GM04503 (cell line): ENCODE data around the gene NRAP.

ENCODE experiments used
- DNase-seq: peaks from one replicate; pipeline ENCODE4 v3.0.0-alpha.2; 2012; ENCODE audit warnings: low read depth

NRAP gene

DNA sequence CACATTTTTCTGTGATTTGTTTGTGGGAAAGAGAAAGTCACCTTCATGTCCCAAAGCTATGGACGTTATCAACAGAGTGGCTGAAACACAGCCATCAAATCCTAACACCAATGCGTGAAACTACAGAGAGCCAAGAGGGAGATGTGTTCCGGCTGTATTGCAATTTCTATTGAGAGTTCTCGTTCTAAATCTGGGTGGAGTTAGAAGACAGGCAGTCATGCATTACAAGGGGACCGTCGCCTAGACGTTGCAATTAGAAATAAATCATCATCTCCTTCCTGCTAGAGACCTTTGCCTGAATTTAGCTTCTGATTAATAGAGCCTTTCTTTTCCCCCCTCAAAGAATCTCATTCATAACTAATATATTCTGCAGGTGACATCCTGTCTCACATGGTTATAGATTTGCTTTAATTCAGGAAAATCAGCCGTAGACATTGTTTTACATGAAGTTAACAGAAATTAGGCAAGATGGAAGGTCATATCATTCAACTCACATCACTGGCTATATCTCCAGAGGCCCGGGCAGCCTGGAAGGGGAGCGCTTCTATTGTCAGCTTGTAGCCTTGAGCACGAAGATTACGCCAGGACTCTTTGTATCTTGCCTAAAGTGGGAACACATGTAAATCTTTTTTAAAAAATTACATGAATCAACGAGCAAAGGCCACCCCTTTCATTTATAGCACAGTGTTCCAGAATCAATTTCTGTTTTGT, 58.4 kb downstream of the NRAP start:
- DNase-seq, result no peak

DNA sequence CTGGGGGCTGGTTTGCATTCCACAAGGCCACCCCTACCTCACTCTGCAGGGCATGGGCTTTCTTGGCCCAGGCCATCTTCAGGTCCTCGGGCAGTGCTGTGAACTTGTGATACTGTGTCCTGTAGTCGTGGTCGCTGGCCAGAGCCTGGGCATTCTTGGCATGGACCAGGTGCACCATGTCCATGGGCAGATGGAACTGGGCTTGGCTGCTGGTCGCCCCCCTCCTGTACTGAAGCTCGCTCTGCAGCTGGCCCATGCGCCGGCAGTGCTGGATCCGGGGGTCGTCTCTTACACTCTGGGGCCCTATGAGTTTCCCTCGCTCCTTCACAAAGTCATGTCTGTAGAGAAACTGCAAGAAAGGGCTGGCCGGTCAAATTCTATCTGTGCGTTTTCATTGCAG, 59.3 kb downstream of the NRAP start:
- no peak for DNase-seq

DNA sequence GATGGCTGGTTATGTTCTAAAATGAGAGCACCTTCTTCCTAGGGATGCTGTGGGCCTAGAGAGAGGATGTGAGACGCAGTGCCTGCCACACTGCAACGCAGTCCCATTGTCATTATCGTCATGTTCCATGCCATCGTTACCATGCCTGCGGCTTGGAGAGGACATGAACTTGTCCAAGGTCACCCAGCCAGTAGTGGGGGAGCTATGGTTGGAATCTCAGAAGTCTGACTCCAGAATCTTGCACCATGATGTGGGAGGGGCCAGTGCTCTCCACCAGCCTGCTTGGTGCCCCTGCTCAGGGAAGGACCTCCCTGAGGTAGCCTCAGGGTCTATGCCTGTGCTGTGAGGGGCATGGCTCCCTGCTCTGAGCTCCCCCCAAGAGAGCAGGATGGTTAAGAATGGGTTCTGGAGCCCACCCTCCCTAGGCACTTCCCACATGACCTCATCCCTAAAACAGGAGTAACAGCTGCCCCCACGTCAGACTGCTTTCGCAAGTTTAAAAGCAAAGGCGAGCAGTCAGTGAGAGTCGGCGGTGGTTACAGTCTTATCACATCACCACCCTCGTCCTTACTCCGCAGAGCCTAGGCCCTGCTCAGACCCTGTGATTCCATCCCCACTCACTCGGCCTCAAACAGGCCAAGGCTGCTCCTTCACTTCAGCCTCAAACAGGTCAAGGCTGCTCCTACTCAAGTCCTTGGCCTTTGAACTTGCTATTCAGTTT, 60.6 kb downstream of the NRAP start:
- DNase-seq, result no peak

DNA sequence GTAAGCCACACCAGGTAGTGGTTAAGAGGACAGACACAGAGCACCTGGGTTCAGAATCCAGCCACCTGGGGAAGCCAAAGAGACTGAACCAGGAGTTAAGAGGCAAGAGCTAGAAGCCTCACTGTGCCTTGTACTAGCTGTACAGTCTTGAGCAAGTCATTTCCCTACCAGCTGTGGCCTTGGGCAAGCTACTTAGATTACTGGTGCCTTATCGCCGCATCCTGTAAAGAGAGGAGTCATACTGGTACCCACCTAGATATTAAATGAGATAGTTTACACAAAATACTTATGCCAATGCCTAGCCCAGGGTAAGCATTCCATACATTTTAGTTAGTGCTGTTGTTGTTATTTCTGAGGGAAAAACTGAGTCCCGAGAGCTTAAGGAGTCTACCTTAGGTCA, 63.3 kb downstream of the NRAP start:
- no peak for DNase-seq

DNA sequence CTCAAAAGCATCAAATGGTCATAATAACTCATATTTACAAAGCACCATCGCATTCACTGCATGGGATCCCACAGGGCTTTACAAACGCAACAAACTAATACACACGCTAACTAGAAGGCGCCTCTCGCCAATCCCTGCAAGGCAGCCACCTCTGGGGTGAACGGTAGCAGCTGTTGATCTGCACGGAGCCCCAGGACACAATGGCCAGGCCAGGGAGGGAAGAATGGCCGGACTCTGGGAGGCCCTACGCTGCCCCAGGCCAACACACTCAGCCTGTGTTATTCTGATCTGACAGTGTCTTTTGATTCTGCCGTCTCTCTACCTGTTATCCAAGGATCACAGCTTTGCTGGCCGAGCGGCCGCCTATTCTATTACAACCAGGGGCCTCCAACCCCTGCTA, 69.2 kb downstream of the NRAP start:
- no peak for DNase-seq

DNA sequence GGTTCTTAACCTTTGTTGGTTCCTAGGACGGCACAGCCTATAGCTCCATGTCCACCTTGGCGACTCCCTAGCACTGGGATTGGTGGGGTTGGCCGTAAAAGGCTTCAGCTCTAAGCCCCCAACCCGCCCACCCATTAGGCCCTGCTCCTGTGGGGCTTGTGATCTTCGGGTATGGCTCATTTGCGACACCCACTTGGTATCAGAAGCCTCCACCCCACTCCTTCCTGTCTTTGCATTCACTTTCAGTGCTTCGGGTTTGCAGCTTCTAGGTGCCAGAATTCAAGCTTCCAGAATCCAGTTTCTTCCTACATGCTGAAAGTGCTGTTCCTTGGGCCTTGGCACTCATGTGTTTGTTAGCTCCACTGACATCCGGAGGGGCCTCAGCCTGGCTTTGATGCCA, 71.5 kb downstream of the NRAP start:
- DNase-seq, result no peak

DNA sequence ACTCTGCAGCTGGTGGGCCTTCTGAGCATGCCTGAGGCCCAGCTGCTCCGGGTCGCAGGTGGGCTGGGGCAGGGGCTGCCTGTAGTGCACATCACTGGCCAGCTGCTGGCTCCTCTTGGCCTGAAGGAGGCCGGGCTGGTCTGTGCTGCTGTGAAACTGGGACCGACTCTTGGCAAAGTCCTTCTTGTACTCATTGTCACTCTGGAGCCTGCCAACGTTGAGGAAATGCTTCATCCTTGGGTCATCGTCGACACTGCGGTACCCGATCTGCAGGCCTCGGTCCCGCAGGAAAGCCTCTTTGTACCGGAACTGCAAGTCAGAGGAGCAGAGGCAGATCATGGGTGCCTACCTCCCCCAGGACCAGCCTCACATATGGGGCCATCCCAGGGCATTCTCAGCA, 73.3 kb downstream of the NRAP start:
- no peak for DNase-seq

DNA sequence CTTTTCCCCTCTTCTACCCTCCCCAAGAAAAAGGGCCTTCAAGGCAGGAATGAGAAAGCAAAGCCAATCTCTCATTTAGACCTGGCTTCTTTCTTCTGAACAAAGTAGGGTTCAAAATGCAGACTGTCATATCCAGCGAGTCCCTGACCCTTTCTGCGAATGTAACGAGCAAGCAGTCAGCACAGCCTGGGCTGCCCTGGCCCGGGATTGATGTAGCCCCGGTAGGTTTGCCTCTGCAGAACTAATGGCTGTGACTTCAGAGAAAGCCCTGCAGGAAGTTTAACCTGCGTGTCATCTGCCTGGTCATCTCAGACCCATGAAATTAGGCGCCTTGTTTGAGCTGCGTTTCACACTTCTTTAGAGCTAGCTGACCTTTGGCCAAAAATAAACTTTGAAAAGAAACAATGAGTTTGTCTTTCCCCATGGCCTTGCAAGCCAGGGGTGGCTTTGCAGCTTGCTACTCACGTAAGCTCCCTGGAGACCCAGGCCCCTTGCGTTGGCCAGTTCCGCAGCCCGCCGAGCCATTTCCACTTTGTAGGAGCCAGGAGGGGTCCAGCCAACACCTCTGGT, 74.6 kb downstream of the NRAP start:
- DNase-seq, result no peak

DNA sequence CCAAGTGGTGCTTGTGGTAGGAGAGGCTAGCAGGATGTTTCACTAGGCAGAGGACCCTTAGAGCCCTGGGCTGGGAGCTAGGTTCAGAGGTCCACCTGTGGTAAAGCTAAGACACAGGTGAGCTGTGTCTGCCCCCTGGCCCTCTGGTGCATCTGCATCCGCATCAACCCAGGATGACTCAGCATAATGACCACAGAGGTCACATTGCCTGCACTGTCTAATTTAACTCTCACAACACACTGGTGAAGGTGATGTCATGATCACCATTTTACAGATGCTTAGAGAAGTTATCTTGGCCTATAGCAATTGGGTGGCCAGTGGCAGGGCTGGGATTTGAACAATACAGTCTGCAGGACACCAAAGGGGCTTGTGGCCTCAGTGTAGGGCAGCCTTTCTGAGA, 77.9 kb downstream of the NRAP start:
- DNase-seq, result no peak

DNA sequence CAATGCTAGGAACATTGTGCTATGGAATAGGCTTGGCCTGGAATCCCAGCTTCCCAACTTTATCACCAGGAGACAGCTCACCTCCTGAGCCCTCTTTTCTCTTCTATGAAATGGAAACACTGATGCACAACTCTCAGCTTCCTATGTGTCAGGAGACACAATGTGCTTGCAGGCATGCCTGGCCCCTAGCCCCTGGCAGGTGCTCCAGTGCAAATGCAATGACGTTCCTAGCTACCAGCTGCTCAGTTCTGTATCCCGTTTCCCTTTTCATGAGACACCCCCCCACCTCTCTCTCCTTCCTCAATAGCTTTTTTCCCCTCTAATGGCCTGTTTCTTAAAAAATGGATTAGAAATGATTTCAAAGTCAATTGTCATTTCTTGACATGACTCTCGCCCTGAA, 80.3 kb downstream of the NRAP start:
- no peak for DNase-seq

DNA sequence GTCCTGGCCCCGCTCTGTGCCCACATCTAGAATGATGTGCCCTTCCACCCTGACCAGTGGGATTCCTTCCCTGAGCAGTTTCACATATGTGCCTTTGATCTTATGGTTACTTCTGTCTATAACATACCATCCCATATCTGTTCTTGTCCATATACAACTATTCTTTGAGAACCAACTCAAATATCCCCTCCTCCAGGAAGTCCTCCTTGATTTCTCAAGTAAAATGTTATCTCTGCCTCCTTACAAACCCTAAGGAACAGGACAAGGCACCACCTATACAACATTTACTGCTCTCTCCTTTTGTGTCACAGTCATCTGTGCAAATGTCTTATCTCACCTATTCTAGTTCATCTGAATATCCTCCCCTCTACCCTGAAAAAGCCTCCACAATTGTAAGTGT, 82.7 kb downstream of the NRAP start:
- DNase-seq, result no peak

DNA sequence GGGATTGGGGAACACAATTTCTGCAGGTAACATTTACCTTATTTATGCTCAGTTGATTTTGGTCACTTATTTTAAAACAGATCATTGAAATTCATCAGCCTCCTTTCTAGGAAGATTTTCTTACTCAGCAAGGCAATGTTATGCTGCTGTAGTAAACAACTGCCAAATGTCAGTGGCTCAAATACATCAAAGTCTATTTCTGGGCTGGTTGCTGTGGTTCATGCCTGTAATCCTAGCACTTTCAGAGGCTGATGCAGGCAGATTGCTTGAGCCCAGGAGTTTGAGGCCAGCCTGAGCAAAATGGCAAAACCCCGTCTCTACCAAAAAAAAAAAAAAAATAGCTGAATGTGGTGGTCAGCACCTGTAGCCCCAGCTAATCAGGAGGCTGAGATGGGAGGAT, 85.1 kb downstream of the NRAP start:
- DNase-seq, result no peak

DNA sequence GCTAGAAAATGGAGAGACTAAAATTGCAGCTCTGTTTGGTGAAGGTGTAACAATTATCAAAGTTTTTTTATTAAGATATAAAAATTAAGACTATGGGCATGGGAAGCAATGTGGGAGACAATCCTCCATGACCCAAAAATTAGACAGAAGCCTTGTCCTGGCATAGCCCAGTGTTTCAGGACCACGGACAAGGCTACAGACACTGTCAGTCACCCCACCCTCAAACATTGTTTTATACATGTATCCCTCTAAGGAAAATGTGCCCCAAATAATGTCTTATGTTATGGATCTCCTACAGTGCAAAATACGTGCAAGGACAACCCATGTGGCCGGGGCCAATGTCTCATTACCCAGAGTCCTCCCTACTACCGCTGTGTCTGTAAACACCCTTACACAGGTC, 87.0 kb downstream of the NRAP start:
- no peak for DNase-seq

DNA sequence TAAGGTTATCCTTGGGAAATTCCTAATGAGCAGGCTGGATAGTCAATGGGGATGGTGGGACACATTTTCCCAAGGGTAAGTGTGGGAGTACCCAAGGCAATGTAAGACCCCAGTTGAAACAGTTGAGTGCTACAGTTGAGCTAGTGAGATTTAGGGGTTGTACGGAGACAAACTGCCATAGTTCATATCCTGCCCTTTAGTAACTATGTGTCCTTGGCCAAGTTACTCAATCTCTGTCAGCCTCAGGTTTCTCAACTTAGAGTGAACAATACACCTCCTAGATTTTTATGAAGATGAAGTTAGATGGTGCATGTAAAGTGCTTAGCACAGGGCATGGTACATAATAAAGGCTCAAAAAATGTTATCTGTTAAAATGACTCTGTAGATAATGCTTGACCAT, 90.5 kb downstream of the NRAP start:
- DNase-seq, result no peak

DNA sequence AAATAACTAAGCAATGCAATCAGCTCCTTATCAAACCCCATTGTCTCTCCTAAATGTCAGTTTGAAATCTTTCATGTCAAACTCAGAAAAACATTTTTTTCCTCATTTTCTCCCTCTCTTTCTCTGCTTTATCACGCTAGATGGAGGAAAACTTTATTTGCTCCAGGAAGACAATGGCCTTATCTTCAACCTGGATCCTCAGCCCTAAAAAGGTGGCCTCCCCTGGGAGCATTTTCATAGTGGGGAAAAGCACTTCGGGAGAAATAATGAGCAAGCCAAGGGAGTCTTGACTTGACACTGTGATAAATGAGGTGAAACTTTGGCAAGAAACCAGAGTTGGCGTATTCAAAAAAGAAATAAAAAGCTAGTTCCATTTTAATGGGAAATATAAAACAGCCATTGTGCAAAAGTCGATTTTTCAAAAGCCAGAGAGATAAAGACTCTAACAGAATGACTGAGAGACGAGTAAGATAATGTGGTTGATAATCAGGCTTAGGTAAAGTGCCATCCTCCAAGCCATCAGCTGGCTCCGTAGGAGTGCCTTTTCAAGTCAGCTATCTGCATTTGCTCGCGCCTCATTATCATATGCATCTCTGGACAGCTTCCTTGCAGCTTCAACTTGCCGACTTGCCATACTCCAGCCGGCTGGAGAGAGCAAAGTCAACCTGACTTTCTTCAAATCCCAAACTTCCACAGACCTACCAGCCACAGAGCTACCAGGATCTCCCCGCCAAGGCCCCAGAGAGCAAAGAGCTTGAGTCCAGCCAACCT, 91.1 kb downstream of the NRAP start:
- DNase-seq, result no peak

DNA sequence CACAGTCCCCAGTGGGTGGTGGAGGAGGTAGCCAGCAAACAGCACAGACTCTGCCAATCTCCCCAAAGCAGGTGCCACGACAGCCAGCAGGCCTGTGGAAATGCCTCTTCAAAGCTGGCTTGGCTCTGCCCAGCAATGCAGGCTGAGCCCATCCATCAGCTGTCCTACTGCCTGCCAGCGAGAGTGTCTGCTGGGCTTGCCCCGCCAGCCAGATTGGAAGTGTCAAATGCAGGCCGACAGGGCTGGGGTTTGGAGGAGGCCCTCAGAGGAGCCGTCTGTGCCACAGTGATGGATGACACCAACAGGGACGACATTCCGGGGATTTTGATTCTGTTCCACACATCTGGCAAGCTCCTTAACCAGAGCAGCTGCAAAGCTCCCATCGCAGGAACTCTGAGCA, 94.3 kb downstream of the NRAP start:
- no peak for DNase-seq

DNA sequence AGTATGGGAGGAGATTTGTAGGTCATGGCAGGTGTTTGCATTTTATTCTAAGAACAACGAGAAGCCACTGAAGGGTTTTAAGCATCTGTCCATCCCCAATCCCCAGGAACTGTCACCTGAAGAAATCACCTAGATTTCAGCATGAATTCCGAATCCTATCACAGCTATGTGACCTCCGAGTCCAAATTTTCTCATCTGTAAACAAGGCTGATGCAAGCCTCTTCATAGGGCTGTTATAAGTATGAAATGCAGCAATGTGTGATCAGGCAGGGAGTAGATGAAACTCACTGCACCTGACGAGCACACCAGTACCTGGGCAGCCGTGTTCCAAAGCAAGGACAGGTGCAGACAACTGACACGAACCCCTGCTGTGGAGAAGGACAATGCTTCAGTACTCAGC, 97.0 kb downstream of the NRAP start:
- DNase-seq, result no peak

DNA sequence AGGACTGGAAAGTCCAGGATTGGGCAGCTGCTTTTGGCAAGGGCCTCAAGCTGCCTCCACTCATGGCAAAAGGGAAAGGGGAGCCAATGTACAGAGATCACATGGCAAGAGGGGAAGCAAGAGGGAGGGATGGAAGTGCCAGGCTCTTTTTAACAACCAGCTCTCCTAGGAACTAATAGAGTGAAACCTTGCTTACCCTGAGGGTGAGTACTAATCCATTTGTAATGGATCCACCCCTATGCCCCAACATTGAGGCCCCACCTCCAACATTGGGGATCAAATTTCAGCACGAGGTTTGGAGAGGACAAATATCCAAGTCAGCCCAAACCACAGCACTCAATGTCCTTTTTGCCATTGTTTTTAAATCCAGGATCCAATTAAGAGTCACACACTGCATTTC, 98.5 kb downstream of the NRAP start:
- DNase-seq, result no peak

DNA sequence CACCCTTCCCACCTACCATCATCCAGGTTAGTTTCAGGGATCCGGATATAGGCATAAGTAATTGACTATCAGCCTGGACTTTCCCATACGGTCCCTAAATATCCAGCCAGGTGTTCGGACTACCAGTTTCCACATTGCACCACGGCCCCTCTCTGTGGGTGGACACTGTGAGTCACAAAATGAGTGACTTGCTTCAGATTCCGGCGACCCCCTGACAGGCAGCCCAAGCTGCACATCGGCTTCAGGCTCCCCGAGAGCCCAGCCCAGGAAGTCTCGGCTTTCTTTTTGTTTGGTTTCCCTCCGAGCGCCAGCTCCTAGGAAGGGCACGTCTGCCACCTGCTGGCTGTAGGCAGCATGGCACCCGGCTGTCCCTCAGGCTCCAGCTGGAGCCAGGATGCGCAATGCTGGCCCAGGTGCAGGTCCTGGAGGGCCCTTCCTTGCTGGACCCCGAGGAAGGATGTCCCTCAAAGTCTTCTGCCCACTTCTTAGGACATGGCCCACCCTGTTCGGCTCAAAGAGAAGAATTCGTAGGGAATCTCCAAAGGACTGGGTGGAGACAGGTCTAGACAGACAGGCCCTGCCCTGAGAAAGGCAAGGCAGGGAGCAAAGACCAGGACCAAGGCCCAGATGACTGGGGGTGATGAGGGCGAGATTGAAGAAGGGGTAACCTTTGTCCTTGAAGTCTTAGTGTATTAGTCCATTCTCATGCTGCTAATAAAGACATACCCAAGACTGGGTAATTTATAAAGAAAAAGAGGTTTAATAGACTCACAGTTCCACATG, 100.3 kb downstream of the NRAP start:
- DNase-seq, result no peak

DNA sequence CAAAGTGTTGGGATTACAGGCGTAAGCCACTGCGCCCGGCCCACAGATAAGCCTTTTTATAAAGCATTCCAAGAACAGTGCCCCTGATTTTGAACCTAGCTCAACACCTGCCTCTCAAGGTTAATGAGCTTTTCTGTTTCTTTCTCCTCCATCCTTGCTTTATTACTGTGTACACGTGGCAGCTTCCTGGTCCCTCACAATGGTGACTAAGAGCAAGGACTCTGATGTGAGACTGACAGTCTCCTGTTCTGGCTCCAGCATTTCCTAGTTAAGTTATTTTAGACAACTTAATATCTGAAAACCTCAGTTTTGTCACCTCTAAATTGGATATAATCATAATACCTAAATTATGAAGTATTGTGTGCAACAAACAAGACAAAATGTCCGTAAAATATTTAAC, 101.1 kb downstream of the NRAP start:
- DNase-seq, result no peak

DNA sequence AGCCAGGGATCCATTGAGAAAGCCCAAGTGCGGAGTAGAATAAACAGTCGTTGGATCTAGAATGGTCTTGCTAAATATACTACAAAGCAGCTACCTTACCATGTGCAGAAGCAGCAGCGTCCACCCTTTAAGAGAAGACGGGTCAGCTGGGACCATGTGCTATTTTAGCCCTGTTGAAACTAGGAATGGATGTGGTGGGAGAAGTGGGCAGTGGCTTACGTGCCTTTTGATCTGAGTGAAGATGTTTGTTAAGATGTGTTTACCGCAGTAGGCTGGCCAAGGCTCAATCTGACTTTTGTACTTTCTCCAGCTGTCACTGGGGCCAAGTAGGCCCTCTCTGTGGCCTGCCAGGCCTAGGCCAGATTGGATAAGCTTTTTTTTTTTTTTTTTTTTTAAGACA, 101.8 kb downstream of the NRAP start:
- DNase-seq, result no peak

DNA sequence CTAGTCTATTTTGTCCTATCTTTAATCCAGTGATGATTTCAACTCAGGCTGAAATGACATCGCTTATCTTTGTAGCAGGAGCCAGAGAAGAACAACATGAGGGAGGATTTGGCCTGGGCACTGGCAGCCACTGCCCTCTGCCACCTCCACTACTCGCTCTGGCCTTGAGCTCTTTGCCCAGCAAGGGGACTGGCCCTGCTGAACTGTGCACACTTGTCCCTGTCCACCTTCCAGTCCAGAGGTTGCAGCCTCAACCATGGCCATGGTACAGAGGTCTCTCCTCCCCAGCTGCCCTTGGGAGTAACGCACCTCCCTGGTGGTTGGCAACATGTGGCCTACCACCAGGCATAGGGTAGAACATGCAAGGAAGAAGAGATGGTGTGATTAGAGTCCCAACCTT, 102.6 kb downstream of the NRAP start:
- no peak for DNase-seq
